Measurements from ENCODE around the gene HLA-G. TPM values are rescaled to one million over a fixed set of nuclear protein-coding genes. Genes with fewer than 3 reads are reported as not detected.

HLA-G gene
- total RNA-seq, 4 donors from 2014 or later = 0.18 to 0.27 TPM; not detected in 2

GRCh38 chr6:29809249-29809648 lies 18.4 kb upstream of the HLA-G start:
- Histone ChIP-seq H3K9me3 (no peaks in the 10 kb centered on the region), H3K27me3 (peaks cover 0 to 28% (median 0%) of the 10 kb centered on the region in 4 donors), H3K27ac (no peak overlapping the region), H3K4me1 (no peaks in the 10 kb centered on the region), H3K4me3 (no peak overlapping the region), H3K36me3 (no peaks in the 10 kb centered on the region)
- TF ChIP-seq, protein P1, sequence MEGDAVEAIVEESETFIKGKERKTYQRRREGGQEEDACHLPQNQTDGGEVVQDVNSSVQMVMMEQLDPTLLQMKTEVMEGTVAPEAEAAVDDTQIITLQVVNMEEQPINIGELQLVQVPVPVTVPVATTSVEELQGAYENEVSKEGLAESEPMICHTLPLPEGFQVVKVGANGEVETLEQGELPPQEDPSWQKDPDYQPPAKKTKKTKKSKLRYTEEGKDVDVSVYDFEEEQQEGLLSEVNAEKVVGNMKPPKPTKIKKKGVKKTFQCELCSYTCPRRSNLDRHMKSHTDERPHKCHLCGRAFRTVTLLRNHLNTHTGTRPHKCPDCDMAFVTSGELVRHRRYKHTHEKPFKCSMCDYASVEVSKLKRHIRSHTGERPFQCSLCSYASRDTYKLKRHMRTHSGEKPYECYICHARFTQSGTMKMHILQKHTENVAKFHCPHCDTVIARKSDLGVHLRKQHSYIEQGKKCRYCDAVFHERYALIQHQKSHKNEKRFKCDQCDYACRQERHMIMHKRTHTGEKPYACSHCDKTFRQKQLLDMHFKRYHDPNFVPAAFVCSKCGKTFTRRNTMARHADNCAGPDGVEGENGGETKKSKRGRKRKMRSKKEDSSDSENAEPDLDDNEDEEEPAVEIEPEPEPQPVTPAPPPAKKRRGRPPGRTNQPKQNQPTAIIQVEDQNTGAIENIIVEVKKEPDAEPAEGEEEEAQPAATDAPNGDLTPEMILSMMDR (IDR thresholded peaks at IDR 0.05) = no peak
- TF ChIP-seq POLR2A (IDR thresholded peaks at IDR 0.05) = no peak
- intact Hi-C loops (cut with DNase I) = no loop called here
- DNase-seq = no peak

DNA sequence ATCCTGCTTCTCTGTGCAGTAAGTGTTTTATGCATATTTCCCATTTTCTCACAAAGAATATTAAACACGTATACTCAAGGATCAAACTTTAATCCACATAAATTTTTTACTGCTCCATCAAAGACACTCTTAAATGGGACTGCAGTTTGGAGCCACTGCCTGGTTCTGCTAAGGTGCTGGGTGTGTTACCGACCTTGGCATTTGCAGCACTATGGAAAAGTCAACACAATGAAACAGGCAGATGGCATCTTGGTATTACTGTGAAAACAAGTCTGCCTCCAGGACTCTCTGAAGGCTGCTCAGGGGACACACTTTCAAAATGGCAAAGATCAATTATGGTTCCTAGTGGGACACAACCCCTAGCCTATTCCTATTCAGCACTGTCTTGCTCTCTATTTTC lies 17.3 kb upstream of the HLA-G start:
- Histone ChIP-seq H3K27me3 (peaks cover 0 to 22% (median 0%) of the 10 kb centered on the region in 4 donors), H3K4me1 (no peaks in the 10 kb centered on the region), H3K36me3 (no peaks in the 10 kb centered on the region), H3K4me3 (no peak overlapping the region), H3K27ac (no peak overlapping the region), H3K9me3 (no peaks in the 10 kb centered on the region)
- intact Hi-C loops (cut with DNase I) = no loop called here
- 49 to 67% methylated on average over 2 of the region's 2 CpGs for WGBS, 2 donors
- TF ChIP-seq POLR2A (IDR thresholded peaks at IDR 0.05) = no peak
- TF ChIP-seq, protein P1 (IDR thresholded peaks at IDR 0.05) = no peak
- no peak for DNase-seq

DNA sequence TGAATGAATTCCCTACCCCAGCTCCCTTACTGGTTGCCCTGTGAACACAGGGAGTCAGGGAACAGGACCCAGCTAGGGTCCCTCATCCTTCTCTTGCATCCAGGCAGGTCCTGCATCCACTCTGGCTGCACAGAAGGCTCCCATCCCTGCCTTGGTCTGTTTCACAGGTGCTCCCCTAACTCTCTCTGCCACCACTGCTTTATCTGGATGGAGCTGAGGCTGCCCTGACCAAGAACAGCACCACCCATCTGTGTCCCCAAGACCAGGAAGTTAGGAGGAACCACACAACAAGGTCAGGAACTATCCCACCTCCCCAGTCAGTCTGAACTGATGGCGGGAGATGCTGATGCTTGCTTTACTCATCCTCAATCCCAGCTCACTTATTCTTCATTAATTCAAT lies 16.2 kb upstream of the HLA-G start:
- intact Hi-C loops (cut with DNase I) = no loop called here
- 44 to 100% methylated on average over 1 of the region's 1 CpG for WGBS, 2 donors
- H3K27ac ChIP-seq = no peak overlapping the region
- H3K27me3 ChIP-seq = peaks cover 0 to 15% (median 0%) of the 10 kb centered on the region in 4 donors
- no peak for DNase-seq
- no peaks in the 10 kb centered on the region for H3K9me3 ChIP-seq
- no peak overlapping the region for H3K4me3 ChIP-seq
- H3K36me3 ChIP-seq = no peaks in the 10 kb centered on the region
- TF ChIP-seq, protein P1 (IDR thresholded peaks at IDR 0.05) = no peak
- no peak for TF ChIP-seq POLR2A (IDR thresholded peaks at IDR 0.05)
- no peaks in the 10 kb centered on the region for H3K4me1 ChIP-seq

GRCh38 chr6:29813066-29813465 lies 14.6 kb upstream of the HLA-G start:
- Histone ChIP-seq H3K4me3 (no peak overlapping the region), H3K27me3 (peaks cover 0 to 7% (median 0%) of the 10 kb centered on the region in 4 donors), H3K27ac (no peak overlapping the region), H3K4me1 (no peaks in the 10 kb centered on the region), H3K9me3 (no peaks in the 10 kb centered on the region), H3K36me3 (no peaks in the 10 kb centered on the region)
- WGBS, 2 donors = 0% methylated on average over 1 of the region's 1 CpG
- intact Hi-C loops (cut with DNase I) = no loop called here
- no peak for DNase-seq
- no peak for TF ChIP-seq POLR2A (IDR thresholded peaks at IDR 0.05)
- TF ChIP-seq, protein P1 (IDR thresholded peaks at IDR 0.05) = no peak

GRCh38 chr6:29813809-29814208 lies 13.8 kb upstream of the HLA-G start:
- no peak overlapping the region for H3K27ac ChIP-seq
- intact Hi-C loops (cut with DNase I) = no loop called here
- TF ChIP-seq POLR2A (IDR thresholded peaks at IDR 0.05) = no peak
- TF ChIP-seq, protein P1 (IDR thresholded peaks at IDR 0.05) = no peak
- 37 to 61% methylated on average over 2 to 7 of the region's 7 CpGs for WGBS, 2 donors
- H3K27me3 ChIP-seq = peaks cover 0 to 10% (median 0%) of the 10 kb centered on the region in 4 donors
- DNase-seq = no peak
- no peak overlapping the region for H3K4me3 ChIP-seq
- H3K9me3 ChIP-seq = no peaks in the 10 kb centered on the region
- H3K36me3 ChIP-seq = no peaks in the 10 kb centered on the region
- H3K4me1 ChIP-seq = no peaks in the 10 kb centered on the region
